HepG2 (cell line): ENCODE data around the gene BMP6. TPM values are rescaled to one million over a fixed set of nuclear protein-coding genes. Genes with fewer than 3 reads are reported as not detected.

Experiments
- ELK4 ChIP-seq: sonication (generic); formaldehyde crosslinking; IDR thresholded peaks from 2 replicates; pipeline ENCODE4 v1.9.0; 2021; ENCODE audit warnings: missing genetic modification reagents, borderline replicate concordance
- HNF4G ChIP-seq, 2 experiments: sonication (generic) in 1 of 2; formaldehyde crosslinking in 1 of 2; IDR thresholded peaks; 2 replicates each; pipeline versions ENCODE4 v1.4.0 to v1.6.1; 2011 to 2020; ENCODE audit warnings: borderline replicate concordance in 2 of 2, low read depth in 2 of 2, mild to moderate bottlenecking in 2 of 2, low read length in 1 of 2, missing genetic modification reagents in 1 of 2, moderate library complexity in 1 of 2
- HOXA7 ChIP-seq: sonication (generic); formaldehyde crosslinking; IDR thresholded peaks from 2 replicates; pipeline ENCODE4 v1.8.1; 2022; ENCODE audit warnings: mild to moderate bottlenecking, missing genetic modification reagents, moderate library complexity
- IRF2 ChIP-seq: IDR thresholded peaks from 2 replicates; pipeline ENCODE4 v1.6.1; 2018; ENCODE audit warnings: missing genetic modification reagents, missing compliant biosample characterization
- KDM5B ChIP-seq: sonication (generic); formaldehyde crosslinking; IDR thresholded peaks from 2 replicates; pipeline ENCODE4 v1.4.0; 2020; ENCODE audit warnings: missing genetic modification reagents, mild to moderate bottlenecking, borderline replicate concordance
- KLF16 ChIP-seq, 2 experiments: sonication (generic) in 1 of 2; formaldehyde crosslinking in 1 of 2; IDR thresholded peaks; 2 replicates each; pipeline versions ENCODE4 v1.6.1 to v1.8.0; 2016 to 2023; ENCODE audit warnings: missing genetic modification reagents in 2 of 2, missing compliant biosample characterization in 1 of 2
- MYNN ChIP-seq: sonication (generic); formaldehyde crosslinking; IDR thresholded peaks from 2 replicates; pipeline ENCODE4 v1.4.0; 2020; ENCODE audit warnings: mild to moderate bottlenecking, low read depth, missing genetic modification reagents
- PREB ChIP-seq: sonication (generic); formaldehyde crosslinking; IDR thresholded peaks from 2 replicates; pipeline ENCODE4 v1.4.0; 2020; ENCODE audit warnings: missing genetic modification reagents
- SNAI1 ChIP-seq: sonication (generic); formaldehyde crosslinking; IDR thresholded peaks from 2 replicates; pipeline ENCODE4 v1.5.0; 2020; ENCODE audit warnings: mild to moderate bottlenecking, missing genetic modification reagents, borderline replicate concordance
- SSRP1 ChIP-seq: IDR thresholded peaks from 2 replicates; pipeline ENCODE4 v1.6.1; 2016; ENCODE audit warnings: control low read depth
- ZBTB33 ChIP-seq: sonication (generic); formaldehyde crosslinking; IDR thresholded peaks from 2 replicates; pipeline ENCODE4 v1.4.0; 2020; ENCODE audit warnings: missing genetic modification reagents
- ZBTB38 ChIP-seq: sonication (generic); formaldehyde crosslinking; IDR thresholded peaks from 2 replicates; pipeline ENCODE4 v1.5.1; 2020; ENCODE audit warnings: mild to moderate bottlenecking, missing genetic modification reagents
- ZNF24 ChIP-seq: fragments of 450-650 bp; IDR thresholded peaks from 2 replicates; pipeline ENCODE4 v1.6.1; 2017; ENCODE audit warnings: antibody characterized with exemption, mild to moderate bottlenecking
- ZNF335 ChIP-seq: sonication (generic); formaldehyde crosslinking; IDR thresholded peaks from 2 replicates; pipeline ENCODE4 v1.4.0; 2020; ENCODE audit warnings: missing genetic modification reagents
- ZNF800 ChIP-seq: sonication (generic); formaldehyde crosslinking; IDR thresholded peaks from 2 replicates; pipeline ENCODE4 v1.4.0; 2020; ENCODE audit warnings: missing genetic modification reagents
- polyA plus RNA-seq, 8 experiments: library from polyadenylated mRNA; depleted of rRNA in 3 of 8; stranded (reverse) in 7 of 8; unstranded in 1 of 8; fragments of >200 nt; fragmentation: Illumina TruSeq in 4 of 8; extraction: Trizol in 4 of 8; gene quantifications; 2 replicates each; pipeline versions ENCODE4 v1.2.1 to v1.2.3, GENCODE V29; 2011 to 2016; ENCODE audit warnings: low read depth in 4 of 8, missing spikeins in 1 of 8, mixed read lengths in 1 of 8; ENCODE audit not compliant: insufficient read depth in 1 of 8
- total RNA-seq, 5 experiments: library from RNA; depleted of rRNA; stranded (reverse); fragments of >200 nt; fragmentation: Illumina TruSeq; extraction: Trizol; gene quantifications; 2 replicates each; pipeline ENCODE4 v1.2.3, GENCODE V29; 2016; ENCODE audit warnings: low read depth in 1 of 5
- TF ChIP-seq, protein P1 (sequence below): IDR thresholded peaks from 2 replicates; pipeline ENCODE4 v1.6.1; 2012; ENCODE audit warnings: low read depth, low read length, improper control_type of control experiment
- TF ChIP-seq, protein P2 (sequence below): sonication (generic); formaldehyde crosslinking; IDR thresholded peaks from 2 replicates; pipeline ENCODE4 v1.5.0; 2020; ENCODE audit warnings: missing genetic modification reagents

Gene BMP6
- total and polyA plus RNA-seq, 2 of the 13 experiments (the other 11 are each of a cell fraction or from before 2014, with no cell fraction given): 0.09 to 0.18 TPM

DNA sequence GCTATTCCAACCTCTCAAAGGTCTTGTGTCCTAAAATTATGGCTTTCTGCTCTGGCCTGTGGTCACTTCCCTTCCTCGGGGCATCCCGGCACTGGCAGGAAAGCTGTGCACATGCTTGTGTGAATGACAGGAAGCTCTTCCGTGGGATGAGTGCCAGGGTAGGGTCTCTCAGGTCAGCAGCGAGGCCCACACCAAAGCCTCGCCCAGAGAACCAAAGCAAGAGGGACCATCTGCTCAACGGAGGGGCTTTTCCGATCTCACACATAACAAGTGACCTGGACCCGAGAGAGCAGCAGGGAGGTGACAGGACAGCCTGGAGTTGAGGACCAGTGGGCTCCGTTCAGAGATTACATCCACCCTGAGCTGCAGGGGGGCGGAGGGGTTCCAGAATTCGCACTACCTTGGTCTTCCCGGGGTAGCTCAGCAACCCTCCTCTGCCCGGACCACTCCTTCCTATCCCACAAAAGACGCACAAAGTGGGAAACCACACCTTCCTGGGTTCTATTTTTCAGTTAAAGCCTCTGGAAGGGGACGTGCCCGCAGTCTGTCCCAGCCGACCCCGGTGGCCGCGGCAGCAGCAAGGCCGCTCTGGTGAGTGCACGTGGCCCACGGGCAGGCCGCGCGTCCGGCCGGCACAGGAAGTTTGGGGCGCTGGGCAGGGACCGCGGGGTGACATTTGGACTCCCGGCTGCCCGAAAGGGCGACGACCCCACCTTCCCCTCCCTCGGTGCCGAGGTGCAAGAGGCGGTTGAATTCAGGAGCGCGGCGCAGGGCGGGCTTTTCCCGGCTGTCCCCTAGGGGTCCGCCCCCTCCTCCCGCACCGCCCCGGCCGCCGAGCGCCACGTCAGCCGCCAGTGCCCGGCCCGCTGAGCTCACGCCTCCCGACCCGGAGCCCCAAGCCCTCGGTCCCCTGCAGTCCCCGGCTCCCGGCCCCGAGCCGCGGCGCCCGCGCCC lies 183.7 kb downstream of the BMP6 start (continued):
- 0 out of 2 replicates have a peak, but pooled peaks have one; percentile 28 for TF ChIP-seq SNAI1
- no peak; the same call in 1 of the 2 replicates for TF ChIP-seq PREB (CRISPR knock-in tag)
- TF ChIP-seq MYNN (CRISPR knock-in tag): peak; percentile 85; the same call in 1 of the 2 replicates
- TF ChIP-seq ZNF800 (CRISPR knock-in tag): peak; percentile 73; the same call in 1 of the 2 replicates
- 0 out of 2 replicates have a peak, but pooled peaks have one; percentile 46 for TF ChIP-seq ZBTB38 (CRISPR knock-in tag)
- TF ChIP-seq IRF2: no peak
- TF ChIP-seq, protein P1, sequence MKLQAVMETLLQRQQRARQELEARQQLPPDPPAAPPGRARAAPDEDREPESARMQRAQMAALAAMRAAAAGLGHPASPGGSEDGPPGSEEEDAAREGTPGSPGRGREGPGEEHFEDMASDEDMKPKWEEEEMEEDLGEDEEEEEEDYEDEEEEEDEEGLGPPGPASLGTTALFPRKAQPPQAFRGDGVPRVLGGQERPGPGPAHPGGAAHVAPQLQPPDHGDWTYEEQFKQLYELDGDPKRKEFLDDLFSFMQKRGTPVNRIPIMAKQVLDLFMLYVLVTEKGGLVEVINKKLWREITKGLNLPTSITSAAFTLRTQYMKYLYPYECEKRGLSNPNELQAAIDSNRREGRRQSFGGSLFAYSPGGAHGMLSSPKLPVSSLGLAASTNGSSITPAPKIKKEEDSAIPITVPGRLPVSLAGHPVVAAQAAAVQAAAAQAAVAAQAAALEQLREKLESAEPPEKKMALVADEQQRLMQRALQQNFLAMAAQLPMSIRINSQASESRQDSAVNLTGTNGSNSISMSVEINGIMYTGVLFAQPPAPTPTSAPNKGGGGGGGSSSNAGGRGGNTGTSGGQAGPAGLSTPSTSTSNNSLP: no peak
- no peak for TF ChIP-seq ELK4 (CRISPR knock-in tag)
- TF ChIP-seq ZNF335 (CRISPR knock-in tag): no peak
- TF ChIP-seq KLF16 (CRISPR knock-in tag; IDR thresholded peaks at IDR 0.05): peak; percentile 79 to 86; a peak in 3 of 4 replicates
- TF ChIP-seq HNF4G (IDR thresholded peaks at IDR 0.05; ENCODE audit: borderline replicate concordance, low read depth, low read length): peak; percentile 62
- peak; percentile 75 for TF ChIP-seq HNF4G (CRISPR knock-in tag; IDR thresholded peaks at IDR 0.05; ENCODE audit: borderline replicate concordance, low read depth)
- no peak for TF ChIP-seq ZNF24
- TF ChIP-seq ZBTB33: peak; percentile 35; the same call in 1 of the 2 replicates
- peak; percentile 97 for TF ChIP-seq KDM5B (CRISPR knock-in tag)
- 0 out of 2 replicates have a peak, but pooled peaks have one; percentile 68 for TF ChIP-seq HOXA7
- TF ChIP-seq SSRP1: no peak
- TF ChIP-seq, protein P2, sequence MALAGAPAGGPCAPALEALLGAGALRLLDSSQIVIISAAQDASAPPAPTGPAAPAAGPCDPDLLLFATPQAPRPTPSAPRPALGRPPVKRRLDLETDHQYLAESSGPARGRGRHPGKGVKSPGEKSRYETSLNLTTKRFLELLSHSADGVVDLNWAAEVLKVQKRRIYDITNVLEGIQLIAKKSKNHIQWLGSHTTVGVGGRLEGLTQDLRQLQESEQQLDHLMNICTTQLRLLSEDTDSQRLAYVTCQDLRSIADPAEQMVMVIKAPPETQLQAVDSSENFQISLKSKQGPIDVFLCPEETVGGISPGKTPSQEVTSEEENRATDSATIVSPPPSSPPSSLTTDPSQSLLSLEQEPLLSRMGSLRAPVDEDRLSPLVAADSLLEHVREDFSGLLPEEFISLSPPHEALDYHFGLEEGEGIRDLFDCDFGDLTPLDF (CRISPR knock-in tag): peak; percentile 75
